Erythroblast (primary cell): Measurements from ENCODE around the gene SACS.

Experiments used
- GATA1 ChIP-seq: IDR thresholded peaks from 2 replicates; pipeline ENCODE4 v1.6.1; 2011; ENCODE audit warnings: low read depth, mild to moderate bottlenecking, control low read depth, low read length, moderate library complexity
- POLR2A ChIP-seq: IDR thresholded peaks from 2 replicates; pipeline ENCODE4 v1.6.1; 2011; ENCODE audit warnings: mild to moderate bottlenecking, low read length

- no peak for TF ChIP-seq POLR2A
- no peak for TF ChIP-seq GATA1
Observed at GRCh38 chr13:23321535-23322241, 111.8 kb downstream of the SACS start.
